ENCODE measurements around the gene KLHL26. TPM values are rescaled to one million over a fixed set of nuclear protein-coding genes. Genes with fewer than 3 reads are reported as not detected.

Gene KLHL26
- total RNA-seq, 1 experiment from 2014 or later = 10.7 TPM

DNA sequence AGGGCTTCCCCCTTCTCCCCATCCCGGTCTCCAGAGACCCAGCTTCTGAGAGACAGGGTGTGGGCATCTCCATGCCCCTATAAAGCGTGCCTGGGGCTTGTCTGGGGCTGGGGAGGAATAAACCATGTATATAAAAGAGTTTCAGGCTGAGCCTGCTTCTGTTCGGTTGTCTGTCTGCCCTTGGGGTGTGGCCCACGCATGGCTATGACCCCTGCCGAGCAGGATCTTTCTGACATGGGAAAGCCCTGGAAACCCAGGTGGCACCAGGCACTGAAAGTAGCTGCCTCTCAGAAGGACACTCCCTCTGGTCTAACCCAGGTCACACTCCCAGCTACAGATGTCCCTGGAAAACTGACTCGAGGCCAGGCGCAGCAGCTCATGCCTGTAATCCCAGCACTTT lies 15.9 kb upstream of the KLHL26 start:
- no peaks in the 10 kb centered on the region for H3K23me2 ChIP-seq (ENCODE audit: insufficient read length, low read depth, low read length, poor library complexity, severe bottlenecking)
- H2BK15ac ChIP-seq (ENCODE audit: low read depth, low read length) = no peak overlapping the region
- H2AFZ ChIP-seq (ENCODE audit: low read length) = no peak overlapping the region
- H3K4me1 ChIP-seq (ENCODE audit: insufficient read depth, low read length) = no peaks in the 10 kb centered on the region
- no peak overlapping the region for H3K18ac ChIP-seq (ENCODE audit: insufficient read length, low read depth, low read length)
- no peak overlapping the region for H3K23ac ChIP-seq (ENCODE audit: insufficient read length, low read depth, low read length)
- no peak overlapping the region for H2BK12ac ChIP-seq (ENCODE audit: insufficient read length, low read depth, low read length)
- H2BK5ac ChIP-seq (ENCODE audit: insufficient read length, low read length) = no peak overlapping the region
- no peak overlapping the region for H4K91ac ChIP-seq (ENCODE audit: insufficient read length, low read depth, low read length)
- no peaks in the 10 kb centered on the region for H4K20me1 ChIP-seq (ENCODE audit: control insufficient read depth, insufficient read depth, insufficient read length)
- H3K79me1 ChIP-seq (ENCODE audit: insufficient read depth, low read depth, low read length, poor library complexity, severe bottlenecking) = no peaks in the 10 kb centered on the region
- no peak overlapping the region for H3K56ac ChIP-seq (ENCODE audit: insufficient read length, low read depth, low read length)
- H3K14ac ChIP-seq (ENCODE audit: insufficient read depth, low read length) = no peak overlapping the region; the same call in 1 of the 2 replicates
- H3K9ac ChIP-seq (ENCODE audit: extremely low read depth, insufficient read length, low read length) = no peak overlapping the region
- no peak overlapping the region for H3K4ac ChIP-seq (ENCODE audit: low read depth, low read length)
- H3K27ac Mint-ChIP-seq = no peak overlapping the region
- H3K27me3 ChIP-seq (ENCODE audit: insufficient read depth, low read length) = no peaks in the 10 kb centered on the region
- no peaks in the 10 kb centered on the region for H3K9me3 ChIP-seq (ENCODE audit: control insufficient read depth, low read depth, low read length)
- H3K9me3 Mint-ChIP-seq = peaks cover 5 to 6% of the 10 kb centered on the region in 2 experiments; a peak in 4 of 5 replicates
- WGBS (ENCODE audit: extremely low coverage, insufficient read length, low lambda C conversion rate) = no CpG with 5 or more reads among the region's 7 CpGs
- H3K27ac ChIP-seq (ENCODE audit: insufficient read length, low read depth, low read length) = no peak overlapping the region
- peaks cover 0 to 7% (median 4%) of the 10 kb centered on the region in 3 experiments; a peak in 4 of 7 replicates for H3K36me3 Mint-ChIP-seq (ENCODE audit: insufficient read depth in 1 of 3, low read depth in 3 of 3)
- H2AK5ac ChIP-seq (ENCODE audit: insufficient read length, low read length) = no peak overlapping the region
- no peak overlapping the region for H4K8ac ChIP-seq (replicated peaks; ENCODE audit: insufficient read length, low read depth, low read length)
- H3T11ph ChIP-seq (ENCODE audit: low read length) = no peak overlapping the region
- no peak overlapping the region for H2BK20ac ChIP-seq (ENCODE audit: low read depth, low read length, poor library complexity, severe bottlenecking)
- no peak overlapping the region for H3K4me2 ChIP-seq (ENCODE audit: insufficient read depth, insufficient read length, low read length)
- no peak overlapping the region for H2BK120ac ChIP-seq (ENCODE audit: low read depth, low read length, poor library complexity, severe bottlenecking)
- TF ChIP-seq, protein P1, sequence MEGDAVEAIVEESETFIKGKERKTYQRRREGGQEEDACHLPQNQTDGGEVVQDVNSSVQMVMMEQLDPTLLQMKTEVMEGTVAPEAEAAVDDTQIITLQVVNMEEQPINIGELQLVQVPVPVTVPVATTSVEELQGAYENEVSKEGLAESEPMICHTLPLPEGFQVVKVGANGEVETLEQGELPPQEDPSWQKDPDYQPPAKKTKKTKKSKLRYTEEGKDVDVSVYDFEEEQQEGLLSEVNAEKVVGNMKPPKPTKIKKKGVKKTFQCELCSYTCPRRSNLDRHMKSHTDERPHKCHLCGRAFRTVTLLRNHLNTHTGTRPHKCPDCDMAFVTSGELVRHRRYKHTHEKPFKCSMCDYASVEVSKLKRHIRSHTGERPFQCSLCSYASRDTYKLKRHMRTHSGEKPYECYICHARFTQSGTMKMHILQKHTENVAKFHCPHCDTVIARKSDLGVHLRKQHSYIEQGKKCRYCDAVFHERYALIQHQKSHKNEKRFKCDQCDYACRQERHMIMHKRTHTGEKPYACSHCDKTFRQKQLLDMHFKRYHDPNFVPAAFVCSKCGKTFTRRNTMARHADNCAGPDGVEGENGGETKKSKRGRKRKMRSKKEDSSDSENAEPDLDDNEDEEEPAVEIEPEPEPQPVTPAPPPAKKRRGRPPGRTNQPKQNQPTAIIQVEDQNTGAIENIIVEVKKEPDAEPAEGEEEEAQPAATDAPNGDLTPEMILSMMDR (conservative IDR thresholded peaks at IDR 0.05) = no peak
- no peak overlapping the region for H4K5ac ChIP-seq (ENCODE audit: insufficient read length, low read depth, low read length)
- H3K27me3 Mint-ChIP-seq (ENCODE audit: low read depth) = peaks cover 54% of the 10 kb centered on the region
- H3K79me2 ChIP-seq (ENCODE audit: insufficient read depth, low read length) = no peaks in the 10 kb centered on the region
- DNase-seq = no peak
- H3K4me1 Mint-ChIP-seq = no peaks in the 10 kb centered on the region
- no peak overlapping the region for H3K4me3 Mint-ChIP-seq

Data from H9 (cell line).